ENCODE measurements around the gene CCDC68.

The CCDC68 gene

GRCh38 chr18:54958704-54959625 lies at the start of gene CCDC68:
Gene CCDC68 (minus strand): TSS chr18:54959461. CDS start chr18:54942791, 16,670 bp downstream.
- TF ChIP-seq CTCF (IDR thresholded peaks at IDR 0.05; ENCODE audit: insufficient read depth, low read length, poor library complexity, severe bottlenecking), result no peak
- Histone ChIP-seq H3K4me3 (replicated peaks; ENCODE audit: low read depth, low read length) (no peak within 1 kb of the TSS), H3K27me3 (replicated peaks; ENCODE audit: control insufficient read depth, insufficient read depth, low read length) (no peaks in the 10 kb centered on the region), H3K36me3 (ENCODE audit: control insufficient read depth, insufficient read depth, low read length) (no peaks in the 10 kb centered on the region)
- no peak for DNase-seq (ENCODE audit: extremely low read depth, insufficient read length)

- no peak for DNase-seq (ENCODE audit: extremely low read depth, insufficient read length)
- Histone ChIP-seq H3K4me3 (replicated peaks; ENCODE audit: low read depth, low read length) (no peak overlapping the region), H3K27me3 (replicated peaks; ENCODE audit: control insufficient read depth, insufficient read depth, low read length) (peaks cover 2% of the 10 kb centered on the region; the same call in 1 of the 2 replicates), H3K36me3 (ENCODE audit: control insufficient read depth, insufficient read depth, low read length) (no peaks in the 10 kb centered on the region)
- no peak for TF ChIP-seq CTCF (IDR thresholded peaks at IDR 0.05; ENCODE audit: insufficient read depth, low read length, poor library complexity, severe bottlenecking)
Observed at GRCh38 chr18:55007602-55008001, 48.3 kb upstream of the CCDC68 start.

- Histone ChIP-seq H3K4me3 (replicated peaks; ENCODE audit: low read depth, low read length) (no peak overlapping the region), H3K27me3 (replicated peaks; ENCODE audit: control insufficient read depth, insufficient read depth, low read length) (peaks cover 2% of the 10 kb centered on the region; the same call in 1 of the 2 replicates), H3K36me3 (ENCODE audit: control insufficient read depth, insufficient read depth, low read length) (no peaks in the 10 kb centered on the region)
- no peak for DNase-seq (ENCODE audit: extremely low read depth, insufficient read length)
- TF ChIP-seq CTCF (IDR thresholded peaks at IDR 0.05; ENCODE audit: insufficient read depth, low read length, poor library complexity, severe bottlenecking), result no peak
Observed at GRCh38 chr18:55003695-55004094, 44.4 kb upstream of the CCDC68 start.

- no peak overlapping the region for H3K4me3 ChIP-seq (replicated peaks; ENCODE audit: low read depth, low read length)
- no peak for DNase-seq (ENCODE audit: extremely low read depth, insufficient read length)
- peaks cover 2% of the 10 kb centered on the region; the same call in 1 of the 2 replicates for H3K27me3 ChIP-seq (replicated peaks; ENCODE audit: control insufficient read depth, insufficient read depth, low read length)
- no peaks in the 10 kb centered on the region for H3K36me3 ChIP-seq (ENCODE audit: control insufficient read depth, insufficient read depth, low read length)
- TF ChIP-seq CTCF (IDR thresholded peaks at IDR 0.05; ENCODE audit: insufficient read depth, low read length, poor library complexity, severe bottlenecking), result no peak
Observed at GRCh38 chr18:55002261-55002660, 43.0 kb upstream of the CCDC68 start.

- no peak for TF ChIP-seq CTCF (IDR thresholded peaks at IDR 0.05; ENCODE audit: insufficient read depth, low read length, poor library complexity, severe bottlenecking)
- no peak for DNase-seq (ENCODE audit: extremely low read depth, insufficient read length)
- no peaks in the 10 kb centered on the region for H3K36me3 ChIP-seq (ENCODE audit: control insufficient read depth, insufficient read depth, low read length)
- H3K4me3 ChIP-seq (replicated peaks; ENCODE audit: low read depth, low read length), result no peak overlapping the region
- H3K27me3 ChIP-seq (replicated peaks; ENCODE audit: control insufficient read depth, insufficient read depth, low read length), result peaks cover 2% of the 10 kb centered on the region; the same call in 1 of the 2 replicates
Observed at GRCh38 chr18:55001394-55002024, 42.2 kb upstream of the CCDC68 start.
